Stimulated activated effector memory CD8-positive, alpha-beta T cell treated with anti-CD3 and anti-CD28 coated beads, Interleukin-12 subunit alpha, Interleukin-12 subunit beta, amount 100 ng/mL, for 72 hours (primary cell): ENCODE results near the gene GADL1.

Experiments used
- ATAC-seq: fragments of 150-1000 bp; cut with Tn5 transposase; 2 replicates; pipeline ENCODE4 v1.10.0; 2021
- DNase-seq, 2 donors: peaks; one replicate each; pipeline ENCODE4 v3.0.0; 2021 to 2022; ENCODE audit warnings: low spot score in 2 of 2
- H3K27ac Mint-ChIP-seq: one replicate; pipeline ENCODE4 v1.8.0; 2022; ENCODE audit warnings: mild to moderate bottlenecking, mixed read lengths
- H3K36me3 Mint-ChIP-seq: one replicate; pipeline ENCODE4 v1.8.0; 2022; ENCODE audit warnings: mild to moderate bottlenecking, mixed read lengths
- H3K4me1 Mint-ChIP-seq: one replicate; pipeline ENCODE4 v1.8.0; 2022; ENCODE audit warnings: mixed read lengths
- H3K4me3 Mint-ChIP-seq: one replicate; pipeline ENCODE4 v1.8.0; 2022; ENCODE audit warnings: mild to moderate bottlenecking, mixed read lengths
- H3K9me3 Mint-ChIP-seq: one replicate; pipeline ENCODE4 v1.8.0; 2022; ENCODE audit warnings: mixed read lengths

GADL1 gene

DNA sequence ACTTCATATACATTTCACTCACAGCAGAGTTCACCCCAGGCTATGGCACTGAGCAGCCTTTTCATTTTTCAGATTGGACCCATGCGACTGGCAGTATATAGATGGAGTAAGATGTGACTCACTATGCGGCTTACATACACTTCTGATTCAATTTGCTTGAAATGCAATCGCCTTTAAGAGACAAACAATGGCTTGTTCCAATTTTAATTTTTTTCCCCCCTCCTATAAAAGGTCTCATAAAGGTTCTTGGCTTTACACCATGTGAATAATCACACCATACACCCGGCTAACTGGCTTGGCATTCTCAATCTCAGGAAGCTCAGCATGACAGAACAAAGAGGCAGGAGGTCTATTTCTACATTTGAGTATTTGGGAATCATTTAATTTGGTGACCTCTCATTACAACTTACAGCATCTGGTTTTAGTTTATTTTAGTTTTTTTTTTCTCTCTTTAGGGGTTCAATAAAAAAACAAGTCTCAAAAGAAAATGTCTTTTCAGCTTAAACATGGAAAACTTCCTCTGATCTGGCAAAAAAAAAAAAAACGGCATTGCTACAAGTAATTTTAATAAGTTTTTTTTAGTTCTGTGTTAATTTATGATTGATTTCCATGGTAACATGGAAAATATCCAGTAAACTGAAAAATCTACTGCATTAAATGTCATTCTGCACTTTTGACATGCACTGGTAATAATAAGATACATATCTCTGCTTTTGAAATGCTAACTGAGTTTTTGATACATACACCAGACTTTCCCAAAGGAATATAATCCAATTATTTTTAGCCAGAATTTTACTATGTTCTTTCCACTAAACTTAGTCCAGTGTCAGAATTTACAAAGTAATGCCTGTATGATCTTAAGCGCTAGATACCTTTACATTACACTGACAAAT is 38.8 kb downstream of the GADL1 start:
- DNase-seq (no peak), ATAC-seq (no peak)
- no peaks in the 10 kb centered on the region for H3K36me3 Mint-ChIP-seq
- H3K27ac Mint-ChIP-seq: no peak overlapping the region
- no peaks in the 10 kb centered on the region for H3K4me1 Mint-ChIP-seq
- no peak overlapping the region for H3K4me3 Mint-ChIP-seq
- H3K9me3 Mint-ChIP-seq: no peaks in the 10 kb centered on the region

DNA sequence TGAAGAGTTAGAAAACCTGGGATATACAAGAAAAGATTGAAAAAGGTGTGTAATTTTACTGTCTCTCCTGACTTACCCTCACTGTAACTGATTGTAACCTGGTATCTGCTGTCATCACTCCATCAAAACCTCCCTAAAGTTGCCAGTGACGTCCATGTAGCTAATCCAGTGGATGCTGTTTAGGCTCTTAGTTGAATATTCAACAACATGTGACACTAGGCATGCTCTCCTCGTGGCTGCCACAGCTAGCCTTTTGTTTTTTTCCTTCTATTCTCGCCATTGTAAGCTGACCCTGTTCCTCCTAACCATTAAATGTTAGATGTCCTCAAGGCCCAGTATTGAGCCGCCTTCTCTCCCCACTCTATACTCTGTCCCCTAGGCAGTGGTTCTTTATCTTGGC is 41.6 kb downstream of the GADL1 start:
- H3K4me3 Mint-ChIP-seq: no peak overlapping the region
- H3K36me3 Mint-ChIP-seq: no peaks in the 10 kb centered on the region
- no peaks in the 10 kb centered on the region for H3K4me1 Mint-ChIP-seq
- no peak overlapping the region for H3K27ac Mint-ChIP-seq
- no peaks in the 10 kb centered on the region for H3K9me3 Mint-ChIP-seq
- DNase-seq (no peak), ATAC-seq (no peak)

DNA sequence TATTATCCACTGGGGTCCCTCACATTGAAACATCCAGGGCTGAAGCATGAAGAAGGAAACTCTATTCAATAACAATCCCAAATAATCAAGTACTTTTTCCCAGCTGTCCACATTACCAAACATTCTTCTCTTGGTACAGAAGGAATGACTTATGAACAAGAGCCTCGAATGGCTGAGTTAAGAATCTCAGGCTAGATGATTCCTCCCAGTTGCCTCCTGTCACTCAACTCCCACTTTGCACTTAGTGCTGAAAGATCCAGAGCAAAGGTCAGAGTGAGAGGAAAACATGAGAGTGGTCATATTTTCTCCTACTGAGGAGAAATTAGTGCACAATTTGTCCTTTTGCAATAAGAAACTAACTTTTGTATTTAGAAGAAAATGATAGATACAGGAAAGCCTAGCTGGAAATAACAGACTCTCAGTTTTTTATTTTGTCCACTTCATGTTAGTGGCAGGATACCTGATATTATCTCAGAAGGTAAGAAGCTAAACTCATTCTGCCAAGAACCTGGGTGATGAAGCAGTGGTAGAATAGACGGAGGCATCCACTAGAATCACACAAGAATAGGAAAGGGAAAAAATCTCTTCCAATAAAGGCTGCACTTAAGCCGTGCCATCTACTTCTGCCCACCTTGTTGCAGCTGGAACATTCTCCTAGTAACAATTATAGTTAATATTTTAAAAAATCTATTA is 46.2 kb downstream of the GADL1 start:
- no peaks in the 10 kb centered on the region for H3K4me1 Mint-ChIP-seq
- no peak overlapping the region for H3K27ac Mint-ChIP-seq
- no peaks in the 10 kb centered on the region for H3K9me3 Mint-ChIP-seq
- no peak overlapping the region for H3K4me3 Mint-ChIP-seq
- no peak for ATAC-seq
- no peak for DNase-seq
- no peaks in the 10 kb centered on the region for H3K36me3 Mint-ChIP-seq

DNA sequence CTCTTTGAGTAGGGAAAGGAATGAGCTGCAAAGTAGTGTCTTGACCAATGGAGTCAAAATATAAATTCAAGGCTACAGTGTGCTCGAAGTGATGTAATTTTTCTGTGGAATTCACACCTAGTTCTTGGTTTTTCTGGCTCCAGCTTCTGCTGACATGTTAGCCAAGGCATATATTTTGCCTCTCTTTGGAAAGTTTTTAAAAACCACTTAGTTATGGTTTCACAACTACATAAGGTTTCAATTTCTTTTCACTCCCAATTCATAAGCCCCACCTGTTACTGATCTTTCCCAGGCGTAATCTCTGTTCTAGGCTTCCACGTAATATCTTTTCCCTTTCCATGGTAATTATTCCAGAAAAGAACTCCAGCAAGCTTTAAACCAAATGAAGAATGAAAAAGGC is 46.9 kb downstream of the GADL1 start:
- Mint-ChIP-seq H3K27ac (no peak overlapping the region), H3K4me1 (no peaks in the 10 kb centered on the region), H3K4me3 (no peak overlapping the region), H3K36me3 (no peaks in the 10 kb centered on the region), H3K9me3 (no peaks in the 10 kb centered on the region)
- DNase-seq (no peak), ATAC-seq (no peak)

DNA sequence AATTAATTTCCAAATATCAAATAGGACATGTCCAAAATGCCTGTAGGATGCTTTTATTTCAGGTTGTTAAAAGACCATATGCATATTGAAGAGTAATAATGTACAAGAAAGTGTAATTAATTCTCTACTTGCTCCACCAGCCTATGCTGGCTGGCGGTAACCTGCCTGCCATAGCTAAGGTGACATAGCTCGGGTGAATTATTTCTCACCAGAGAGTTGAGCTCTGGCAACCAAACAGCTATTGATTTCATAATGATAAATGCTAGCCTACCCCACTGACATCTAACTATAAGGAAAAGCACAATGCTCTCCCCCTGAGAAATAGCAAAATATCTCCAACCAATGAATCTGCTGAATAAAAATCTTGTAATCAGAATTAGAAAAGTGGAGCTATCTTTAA is 48.9 kb downstream of the GADL1 start:
- Mint-ChIP-seq H3K36me3 (no peaks in the 10 kb centered on the region), H3K9me3 (no peaks in the 10 kb centered on the region), H3K4me3 (no peak overlapping the region), H3K27ac (no peak overlapping the region), H3K4me1 (no peaks in the 10 kb centered on the region)
- ATAC-seq (no peak), DNase-seq (no peak)

DNA sequence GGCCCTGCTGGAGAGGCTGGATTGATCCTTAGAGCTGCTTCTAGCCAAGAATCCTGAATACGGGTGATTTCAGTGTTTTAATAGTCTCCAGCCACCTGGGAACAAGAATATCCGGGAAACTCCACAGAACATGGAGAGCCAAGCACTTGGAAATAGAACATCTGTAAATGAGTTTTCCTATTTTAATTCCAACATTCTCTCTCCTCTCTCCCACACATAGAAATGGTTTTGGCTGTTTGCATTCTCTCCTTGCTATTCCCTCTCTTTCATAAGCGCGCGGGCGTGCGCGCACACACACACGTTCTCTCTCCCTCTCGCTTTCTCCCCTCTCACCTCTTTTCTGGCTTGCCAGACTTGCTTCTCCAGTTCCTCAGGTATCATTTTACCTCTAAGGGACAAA is 50.6 kb downstream of the GADL1 start:
- Mint-ChIP-seq H3K4me3 (no peak overlapping the region), H3K4me1 (no peaks in the 10 kb centered on the region)
- no peak for DNase-seq

DNA sequence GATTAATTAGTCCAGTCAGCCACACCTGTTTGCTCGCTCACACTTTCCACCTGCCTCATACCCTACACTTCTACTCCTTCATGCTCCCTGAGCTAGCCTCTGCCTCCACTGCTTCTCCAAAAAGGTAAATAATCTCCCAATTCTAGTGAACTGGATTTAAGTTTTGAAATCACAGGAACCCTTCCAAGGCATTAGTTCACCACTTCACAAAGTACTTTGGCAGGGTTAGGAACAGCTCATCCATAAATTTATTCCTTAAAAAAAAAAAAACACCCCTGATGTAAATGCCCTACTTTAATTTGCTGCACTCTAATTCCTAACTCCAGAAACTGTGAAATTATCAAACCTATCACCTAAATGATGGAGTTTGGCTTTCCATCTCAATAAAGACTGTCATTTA is 58.3 kb downstream of the GADL1 start:
- Mint-ChIP-seq H3K36me3 (no peaks in the 10 kb centered on the region), H3K27ac (no peak overlapping the region), H3K4me3 (no peak overlapping the region), H3K4me1 (no peaks in the 10 kb centered on the region), H3K9me3 (no peaks in the 10 kb centered on the region)
- ATAC-seq: no peak
- no peak for DNase-seq

More for the DNA sequence above, 50.6 kb downstream of the GADL1 start:
- H3K36me3 Mint-ChIP-seq: no peaks in the 10 kb centered on the region
- H3K9me3 Mint-ChIP-seq: no peaks in the 10 kb centered on the region
- no peak overlapping the region for H3K27ac Mint-ChIP-seq
- ATAC-seq: no peak

DNA sequence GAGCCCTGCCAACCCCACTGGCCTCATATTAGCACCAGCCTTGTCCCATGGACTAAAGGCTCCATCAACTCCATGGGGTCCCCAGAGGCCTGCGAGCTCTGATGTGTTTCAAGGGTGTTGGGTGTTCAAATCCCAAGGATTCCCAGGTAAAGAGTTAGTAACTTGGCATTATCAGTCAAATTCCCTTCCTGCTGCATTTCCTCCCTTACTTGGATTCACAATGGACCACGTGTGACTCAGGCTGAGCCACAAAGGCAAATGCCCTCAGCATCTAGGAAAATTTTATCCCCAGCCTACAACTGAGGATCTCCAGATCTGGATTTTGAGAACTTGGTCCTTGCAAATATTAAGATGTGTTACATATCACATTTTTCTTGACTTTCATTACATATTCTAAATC is 58.8 kb downstream of the GADL1 start:
- H3K36me3 Mint-ChIP-seq: no peaks in the 10 kb centered on the region
- no peak for DNase-seq
- H3K27ac Mint-ChIP-seq: no peak overlapping the region
- no peak overlapping the region for H3K4me3 Mint-ChIP-seq
- no peaks in the 10 kb centered on the region for H3K9me3 Mint-ChIP-seq
- no peak for ATAC-seq
- no peaks in the 10 kb centered on the region for H3K4me1 Mint-ChIP-seq

DNA sequence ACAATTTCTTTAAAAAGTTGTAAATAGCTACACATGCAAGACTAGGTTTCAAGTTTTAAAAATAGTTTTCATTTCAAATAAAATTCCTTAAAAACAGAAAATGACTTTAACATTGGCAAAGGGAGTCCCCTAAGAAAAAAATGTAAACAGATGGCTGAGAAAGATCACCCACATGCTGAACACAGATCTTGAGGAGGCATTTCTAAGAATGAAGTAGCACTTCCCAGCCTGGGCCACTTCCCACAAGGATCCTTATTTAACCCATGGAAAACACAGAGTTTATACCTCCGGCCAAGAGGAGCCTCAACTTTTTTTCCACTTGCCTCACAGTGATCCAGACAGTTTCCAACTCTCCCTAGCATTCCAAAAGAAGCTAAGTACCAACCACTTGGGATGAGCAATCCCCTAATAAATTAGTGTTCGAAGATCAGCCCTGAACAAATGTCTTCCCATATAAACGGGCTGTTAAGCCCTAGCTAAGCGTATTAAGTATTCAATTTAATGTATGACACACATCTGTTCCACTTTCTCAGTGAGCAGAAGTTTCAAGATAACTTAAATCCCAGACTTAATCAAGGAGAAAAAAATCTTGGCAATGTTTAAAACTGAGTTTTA is 61.4 kb downstream of the GADL1 start:
- H3K9me3 Mint-ChIP-seq: no peaks in the 10 kb centered on the region
- ATAC-seq (no peak), DNase-seq (no peak)
- H3K4me3 Mint-ChIP-seq: no peak overlapping the region
- H3K4me1 Mint-ChIP-seq: no peaks in the 10 kb centered on the region
- no peaks in the 10 kb centered on the region for H3K36me3 Mint-ChIP-seq
- no peak overlapping the region for H3K27ac Mint-ChIP-seq

DNA sequence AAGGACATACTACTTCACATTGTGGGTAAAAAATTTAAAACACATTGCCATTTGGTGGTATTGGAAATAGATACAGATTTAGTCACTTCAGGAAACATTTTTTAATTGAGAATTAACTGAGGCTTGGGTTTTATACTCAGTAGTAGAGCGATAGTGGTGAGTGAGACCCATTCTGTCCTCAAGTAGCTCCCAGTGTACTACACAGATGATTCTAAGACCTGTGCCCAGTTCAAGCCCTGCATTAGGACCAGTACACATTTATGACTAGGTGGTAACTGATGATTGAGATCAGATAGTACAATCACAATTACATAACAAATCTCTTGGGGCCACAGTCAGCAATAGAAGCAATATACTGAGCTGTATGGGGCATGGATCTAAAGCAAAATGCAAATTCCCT is 67.4 kb downstream of the GADL1 start:
- H3K36me3 Mint-ChIP-seq: no peaks in the 10 kb centered on the region
- ATAC-seq: no peak
- H3K9me3 Mint-ChIP-seq: no peaks in the 10 kb centered on the region
- no peak overlapping the region for H3K27ac Mint-ChIP-seq
- no peaks in the 10 kb centered on the region for H3K4me1 Mint-ChIP-seq
- no peak overlapping the region for H3K4me3 Mint-ChIP-seq
- DNase-seq: no peak

DNA sequence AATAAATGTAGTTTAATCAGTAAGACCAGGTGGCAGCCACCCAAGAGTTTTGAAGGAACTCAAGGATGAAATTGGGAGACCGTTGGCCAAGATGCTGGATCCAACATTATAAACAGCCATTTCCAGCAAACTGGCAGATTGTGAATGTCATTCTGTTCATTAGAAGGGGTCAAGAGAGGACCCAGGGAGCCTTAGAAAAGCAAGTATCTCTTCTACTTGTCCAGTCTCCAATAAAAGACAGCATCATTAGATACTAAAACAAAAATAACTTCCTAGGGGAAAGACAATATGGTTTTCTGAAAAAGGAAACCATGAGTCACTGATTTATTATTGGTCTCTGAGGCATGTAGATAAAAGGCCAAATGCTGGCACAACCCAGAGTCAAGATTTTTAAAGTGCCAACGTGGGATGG is 67.9 kb downstream of the GADL1 start:
- no peak for DNase-seq
- Mint-ChIP-seq H3K27ac (no peak overlapping the region), H3K9me3 (no peaks in the 10 kb centered on the region), H3K4me1 (no peaks in the 10 kb centered on the region), H3K36me3 (no peaks in the 10 kb centered on the region), H3K4me3 (no peak overlapping the region)
- no peak for ATAC-seq

DNA sequence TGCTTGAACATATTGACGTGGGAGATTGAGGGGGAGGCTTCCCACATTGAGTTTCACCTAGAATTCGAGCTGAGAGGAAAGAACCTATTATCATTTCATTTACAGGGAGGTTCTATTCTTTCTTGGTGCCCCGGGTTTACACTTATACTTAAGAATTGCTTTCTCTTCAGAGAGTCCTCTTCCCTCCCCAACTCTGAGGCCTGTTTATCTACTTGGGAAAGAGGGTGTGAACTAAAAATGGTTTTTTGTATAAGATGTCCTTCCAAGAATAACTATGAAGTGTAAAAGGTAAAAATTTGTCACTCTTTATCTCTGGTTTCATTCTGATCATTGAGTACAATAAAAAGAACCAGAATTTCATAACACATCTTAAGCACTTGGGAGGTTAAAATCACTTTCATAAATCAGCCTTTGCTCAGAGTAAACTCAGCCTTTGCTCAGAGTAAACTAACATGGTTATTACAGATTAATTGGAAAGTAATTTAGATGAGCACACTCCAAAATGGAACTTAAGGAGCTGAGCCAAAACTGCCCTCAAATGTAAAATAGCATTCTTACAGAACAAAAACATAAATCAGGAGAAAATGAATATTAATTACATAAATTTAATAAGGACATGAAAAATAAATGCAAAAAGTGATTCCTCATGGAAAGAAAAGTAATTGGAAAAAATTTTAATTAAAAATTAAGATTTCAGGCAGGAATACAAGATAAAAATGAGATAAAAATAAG is 75.2 kb downstream of the GADL1 start:
- no peaks in the 10 kb centered on the region for H3K4me1 Mint-ChIP-seq
- no peak overlapping the region for H3K4me3 Mint-ChIP-seq

DNA sequence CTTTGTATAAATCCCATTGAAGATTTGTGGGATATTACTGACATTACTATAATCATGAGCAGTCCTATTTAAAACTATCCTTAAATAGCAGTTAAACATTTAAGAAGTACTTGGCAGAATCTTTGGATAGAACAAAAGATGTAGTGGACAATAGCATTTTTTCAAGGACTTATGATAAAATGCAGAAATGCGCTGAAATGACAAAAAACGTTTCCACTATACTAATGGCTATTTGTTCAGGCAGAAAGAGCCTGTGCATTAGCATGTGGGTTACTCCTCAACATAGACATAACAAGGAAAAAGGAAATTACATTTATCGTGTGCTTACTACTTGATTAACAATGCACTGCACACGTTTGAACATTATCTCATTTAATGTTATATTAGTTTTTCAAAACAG is 80.7 kb downstream of the GADL1 start:
- Mint-ChIP-seq H3K27ac (no peak overlapping the region), H3K36me3 (no peaks in the 10 kb centered on the region), H3K4me1 (no peaks in the 10 kb centered on the region), H3K4me3 (no peak overlapping the region), H3K9me3 (no peaks in the 10 kb centered on the region)
- DNase-seq (no peak), ATAC-seq (no peak)

More for the DNA sequence above, 75.2 kb downstream of the GADL1 start:
- ATAC-seq (no peak), DNase-seq (no peak)
- Mint-ChIP-seq H3K9me3 (no peaks in the 10 kb centered on the region), H3K36me3 (no peaks in the 10 kb centered on the region), H3K27ac (no peak overlapping the region)

DNA sequence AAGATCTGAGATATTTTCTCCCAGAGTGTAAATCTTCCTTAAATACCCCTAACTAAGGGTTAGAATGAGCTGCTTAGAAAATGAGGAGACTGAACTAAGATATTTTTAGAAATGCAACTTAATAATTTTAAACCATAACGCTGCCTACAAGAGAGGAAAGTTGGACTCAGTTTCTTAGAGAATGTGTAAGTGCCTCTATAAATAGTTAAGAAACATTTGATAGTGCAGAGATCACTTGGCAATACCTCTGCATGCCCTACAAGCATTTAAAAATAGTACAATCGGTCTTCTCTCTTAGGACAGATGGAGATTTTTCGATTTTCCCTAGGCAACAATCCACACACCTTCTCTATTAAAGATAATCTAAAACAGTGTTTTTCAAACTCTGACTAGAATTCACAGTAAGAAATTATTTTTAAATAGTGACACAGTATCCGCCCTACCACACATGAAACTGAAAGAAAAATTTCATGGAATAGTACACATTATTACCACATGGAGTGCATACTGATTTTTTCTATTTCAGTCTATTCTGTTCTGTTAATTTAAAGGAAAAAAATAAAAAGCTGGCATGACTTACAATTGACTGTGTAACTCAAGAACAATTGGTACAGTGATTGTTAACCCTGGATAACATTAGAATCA is 83.2 kb downstream of the GADL1 start:
- no peaks in the 10 kb centered on the region for H3K9me3 Mint-ChIP-seq
- H3K36me3 Mint-ChIP-seq: no peaks in the 10 kb centered on the region
- DNase-seq: no peak
- H3K27ac Mint-ChIP-seq: no peak overlapping the region
- no peaks in the 10 kb centered on the region for H3K4me1 Mint-ChIP-seq
- no peak for ATAC-seq
- H3K4me3 Mint-ChIP-seq: no peak overlapping the region

DNA sequence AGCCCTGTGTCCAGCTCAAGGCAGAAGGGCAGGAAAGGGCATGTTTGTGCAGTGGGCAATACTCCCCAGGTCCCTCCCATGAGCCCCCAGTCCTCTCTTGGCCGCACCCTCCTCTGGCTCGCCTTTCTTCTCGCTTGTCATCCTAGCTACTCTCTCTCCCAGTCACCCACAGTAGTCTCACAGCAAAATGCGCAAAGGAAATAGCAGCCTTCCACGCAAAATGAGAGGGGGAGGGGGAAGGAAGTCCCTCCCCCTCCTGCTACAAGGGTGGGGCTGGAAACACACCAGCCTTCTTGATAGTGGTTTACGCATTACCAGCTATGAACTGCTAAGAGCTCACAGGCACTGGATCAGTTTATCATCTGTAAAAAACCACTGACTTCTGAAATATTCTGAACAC is 83.8 kb downstream of the GADL1 start:
- Mint-ChIP-seq H3K27ac (no peak overlapping the region), H3K4me1 (no peaks in the 10 kb centered on the region), H3K36me3 (no peaks in the 10 kb centered on the region), H3K4me3 (no peak overlapping the region), H3K9me3 (no peaks in the 10 kb centered on the region)
- ATAC-seq: no peak
- DNase-seq: no peak
